ENCODE measurements around the gene AJAP1. TPM values are rescaled to one million over a fixed set of nuclear protein-coding genes. Genes with fewer than 3 reads are reported as not detected.

Gene AJAP1
- total RNA-seq, 1 experiment from 2014 or later: not detected

GRCh38 chr1:4662168-4662567 lies 7.8 kb downstream of the AJAP1 start:
- Histone ChIP-seq H3K9me2 (ENCODE audit: insufficient read depth) (no peaks in the 10 kb centered on the region), H3K27me3 (ENCODE audit: insufficient read depth, low read length) (no peaks in the 10 kb centered on the region), H3K36me3 (ENCODE audit: control insufficient read depth in 1 of 2, insufficient read depth in 2 of 2, low read length in 2 of 2) (no peaks in the 10 kb centered on the region), H3K9ac (ENCODE audit: low read length) (no peak overlapping the region), H3K4me2 (ENCODE audit: low read length) (no peak overlapping the region), H3K27ac (ENCODE audit: low read depth, low read length) (no peak overlapping the region), H3K4me1 (ENCODE audit: control insufficient read depth in 1 of 2, insufficient read depth in 2 of 2, low read length in 2 of 2) (peaks cover 0 to 3% of the 10 kb centered on the region in 2 experiments; a peak in 1 of 4 replicates), H3K9me3 (ENCODE audit: control insufficient read depth in 1 of 2, insufficient read depth in 1 of 2, low read depth in 1 of 2, low read length in 2 of 2) (no peaks in the 10 kb centered on the region), H4K20me1 (ENCODE audit: insufficient read depth) (no peaks in the 10 kb centered on the region), H3K4me3 (replicated peaks in 1 of 2; ENCODE audit: low read depth in 1 of 2, low read length in 2 of 2) (no peak overlapping the region), H2AFZ (ENCODE audit: low read depth, low read length, poor library complexity, severe bottlenecking) (no peak overlapping the region), H3K79me2 (ENCODE audit: insufficient read depth, low read length) (no peaks in the 10 kb centered on the region)
- intact Hi-C loops (cut with micrococcal nuclease): no loop called here
- RAD21 ChIA-PET (ENCODE audit: low non-redundant PET in 1 of 2, low total read pairs in 2 of 2, uncharacterized antibody in 2 of 2, unreplicated experiment in 2 of 2): no interaction called here
- POLR2A ChIA-PET: no interaction called here
- no peak for TF ChIP-seq EGR1 (IDR thresholded peaks at IDR 0.05; ENCODE audit: low read depth)
- TF ChIP-seq, protein P1, sequence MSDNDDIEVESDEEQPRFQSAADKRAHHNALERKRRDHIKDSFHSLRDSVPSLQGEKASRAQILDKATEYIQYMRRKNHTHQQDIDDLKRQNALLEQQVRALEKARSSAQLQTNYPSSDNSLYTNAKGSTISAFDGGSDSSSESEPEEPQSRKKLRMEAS (IDR thresholded peaks at IDR 0.05): no peak
- TF ChIP-seq SIN3A (IDR thresholded peaks at IDR 0.05; ENCODE audit: low read depth): no peak
- no peak for TF ChIP-seq ZNF274 (IDR thresholded peaks at IDR 0.05; ENCODE audit: low read depth, low read length)
- no peak for TF ChIP-seq POLR2A (IDR thresholded peaks at IDR 0.05; ENCODE audit: borderline replicate concordance, extremely low read depth, insufficient read depth, insufficient read length)
- TF ChIP-seq CEBPB (IDR thresholded peaks at IDR 0.05; ENCODE audit: low read depth): no peak
- no peak for TF ChIP-seq ELF1 (IDR thresholded peaks at IDR 0.05; ENCODE audit: borderline replicate concordance, low read depth)
- no peak for TF ChIP-seq ATF3 (IDR thresholded peaks at IDR 0.05)
- CTCF ChIA-PET: no interaction called here
- BruUV-seq (replicated peaks): no TSS peak
- no peak for DNase-seq (ENCODE audit: low read depth, low spot score)
- ATAC-seq: no peak

DNA sequence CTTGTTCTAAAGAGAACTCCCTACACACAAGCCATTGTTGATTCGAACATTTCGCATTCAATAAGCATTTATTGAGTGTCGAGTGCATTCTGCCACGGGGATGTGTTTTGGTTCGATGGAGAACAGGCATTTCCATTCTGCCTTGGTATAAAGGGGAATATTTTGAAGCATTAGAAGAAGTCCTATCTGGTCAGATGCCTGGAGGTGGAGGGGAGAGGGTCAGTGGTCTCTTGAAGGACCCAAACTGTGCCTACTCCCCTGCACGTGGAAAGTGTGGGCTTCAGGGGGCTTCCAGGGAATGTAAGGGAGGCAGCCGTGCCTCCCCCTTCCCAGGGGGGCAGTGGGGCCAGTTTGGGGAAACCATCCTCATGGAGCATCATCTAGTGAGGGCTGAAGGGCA lies 8.3 kb downstream of the AJAP1 start:
- CTCF ChIA-PET: no interaction called here
- no peak overlapping the region for H2AFZ ChIP-seq (ENCODE audit: low read depth, low read length, poor library complexity, severe bottlenecking)
- no TSS peak for BruUV-seq (replicated peaks)
- TF ChIP-seq EGR1 (IDR thresholded peaks at IDR 0.05; ENCODE audit: low read depth): no peak
- TF ChIP-seq SIN3A (IDR thresholded peaks at IDR 0.05; ENCODE audit: low read depth): no peak
- TF ChIP-seq SP1 (IDR thresholded peaks at IDR 0.05; ENCODE audit: low read depth): no peak
- no peak for TF ChIP-seq FOSL1 (IDR thresholded peaks at IDR 0.05; ENCODE audit: low read depth)
- no peak for TF ChIP-seq JUND (IDR thresholded peaks at IDR 0.05)
- no peak for TF ChIP-seq POLR2A (IDR thresholded peaks at IDR 0.05; ENCODE audit: borderline replicate concordance, extremely low read depth, insufficient read depth, insufficient read length)
- TF ChIP-seq SRF (IDR thresholded peaks at IDR 0.05; ENCODE audit: low read depth): no peak
- no peak for TF ChIP-seq REST (IDR thresholded peaks at IDR 0.05; ENCODE audit: low read depth)
- no peak for TF ChIP-seq ZFX (IDR thresholded peaks at IDR 0.05)
- TF ChIP-seq TCF7L2 (IDR thresholded peaks at IDR 0.05; ENCODE audit: borderline replicate concordance, extremely low read depth, insufficient read depth, insufficient read length): no peak
- no peak for TF ChIP-seq CEBPB (IDR thresholded peaks at IDR 0.05; ENCODE audit: low read depth)
- no peak for TF ChIP-seq EZH2 (IDR thresholded peaks at IDR 0.05)
- no peak overlapping the region for H3K9ac ChIP-seq (ENCODE audit: low read length)
- H3K9me2 ChIP-seq (ENCODE audit: insufficient read depth): no peaks in the 10 kb centered on the region
- H3K36me3 ChIP-seq (ENCODE audit: control insufficient read depth in 1 of 2, insufficient read depth in 2 of 2, low read length in 2 of 2): no peaks in the 10 kb centered on the region
- intact Hi-C loops (cut with micrococcal nuclease): no loop called here
- H3K27ac ChIP-seq (ENCODE audit: low read depth, low read length): no peak overlapping the region
- H4K20me1 ChIP-seq (ENCODE audit: insufficient read depth): no peaks in the 10 kb centered on the region
- H3K79me2 ChIP-seq (ENCODE audit: insufficient read depth, low read length): no peaks in the 10 kb centered on the region
- RAD21 ChIA-PET (ENCODE audit: low non-redundant PET in 1 of 2, low total read pairs in 2 of 2, uncharacterized antibody in 2 of 2, unreplicated experiment in 2 of 2): no interaction called here
- ATAC-seq (no peak), DNase-seq (ENCODE audit: low read depth, low spot score) (no peak)
- H3K27me3 ChIP-seq (ENCODE audit: insufficient read depth, low read length): no peaks in the 10 kb centered on the region
- POLR2A ChIA-PET: no interaction called here
- H3K4me2 ChIP-seq (ENCODE audit: low read length): no peak overlapping the region
- H3K9me3 ChIP-seq (ENCODE audit: control insufficient read depth in 1 of 2, insufficient read depth in 1 of 2, low read depth in 1 of 2, low read length in 2 of 2): no peaks in the 10 kb centered on the region
- no peak overlapping the region for H3K4me3 ChIP-seq (replicated peaks in 1 of 2; ENCODE audit: low read depth in 1 of 2, low read length in 2 of 2)
- H3K4me1 ChIP-seq (ENCODE audit: control insufficient read depth in 1 of 2, insufficient read depth in 2 of 2, low read length in 2 of 2): peaks cover 0 to 3% of the 10 kb centered on the region in 2 experiments; a peak in 1 of 4 replicates

Measured in HCT116 (cell line).